Osteoblast (primary cell): Measurements from ENCODE around the gene COL13A1. TPM values are rescaled to one million over a fixed set of nuclear protein-coding genes. Genes with fewer than 3 reads are reported as not detected.
A peak's percentile ranks its signal among the peaks of the same experiment; 100 is the strongest.

Experiments
- DNase-seq: peaks from one replicate; pipeline ENCODE4 v3.0.0; 2011; ENCODE audit warnings: low spot score, mixed read lengths; ENCODE audit not compliant: insufficient read length; ENCODE audit errors: missing footprints
- H2AFZ ChIP-seq: 2 replicates; pipeline ENCODE4 v1.6.0; 2011; ENCODE audit warnings: mild to moderate bottlenecking, low read length
- H3K27ac ChIP-seq: 2 replicates; pipeline ENCODE4 v1.5.1; 2011; ENCODE audit warnings: mild to moderate bottlenecking, low read depth, low read length, moderate library complexity
- H3K27me3 ChIP-seq: 2 replicates; pipeline ENCODE4 v1.6.0; 2012; ENCODE audit warnings: mild to moderate bottlenecking, control low read depth, inconsistent platforms, low read length, moderate library complexity; ENCODE audit not compliant: insufficient read depth
- H3K36me3 ChIP-seq: 2 replicates; pipeline ENCODE4 v1.5.1; 2011; ENCODE audit warnings: mild to moderate bottlenecking, low read length, control low read depth, moderate library complexity; ENCODE audit not compliant: insufficient read depth
- H3K4me1 ChIP-seq: 2 replicates; pipeline ENCODE4 v1.5.1; 2011; ENCODE audit warnings: mild to moderate bottlenecking, low read length, control low read depth, moderate library complexity; ENCODE audit not compliant: insufficient read depth
- H3K4me2 ChIP-seq: 2 replicates; pipeline ENCODE4 v1.6.0; 2011; ENCODE audit warnings: mild to moderate bottlenecking, low read length; ENCODE audit not compliant: insufficient read depth
- H3K4me3 ChIP-seq: fragments of 200-600 bp; sonication (generic); 3 replicates; pipeline ENCODE4 v1.5.1; 2012; ENCODE audit warnings: mild to moderate bottlenecking, low read length, inconsistent platforms; ENCODE audit not compliant: insufficient read depth
- H3K79me2 ChIP-seq: 2 replicates; pipeline ENCODE4 v1.6.0; 2012; ENCODE audit warnings: mild to moderate bottlenecking, low read length, control low read depth, inconsistent platforms; ENCODE audit not compliant: insufficient read depth
- H3K9me3 ChIP-seq: 2 replicates; pipeline ENCODE4 v1.5.1; 2011; ENCODE audit warnings: low read depth, low read length, control low read depth
- H4K20me1 ChIP-seq: 2 replicates; pipeline ENCODE4 v1.6.0; 2012; ENCODE audit warnings: mild to moderate bottlenecking, low read length, control low read depth; ENCODE audit not compliant: insufficient read depth
- CTCF ChIP-seq: IDR thresholded peaks from 2 replicates; pipeline ENCODE4 v1.5.1; 2011; ENCODE audit warnings: mild to moderate bottlenecking, low read depth, low read length, moderate library complexity; ENCODE audit errors: extremely low read depth
- total RNA-seq: library from RNA; depleted of rRNA; stranded (reverse); fragments of >200 nt; gene quantifications from 2 replicates; pipeline ENCODE4 v1.2.3, GENCODE V29; 2012

Gene COL13A1
- total RNA-seq, 1 donor: 1.1 TPM

GRCh38 chr10:69761320-69761719, 40.4 kb upstream of the COL13A1 start:
- TF ChIP-seq CTCF: no peak
- Histone ChIP-seq H2AFZ (no peak overlapping the region), H3K4me1 (peaks cover 13% of the 10 kb centered on the region), H3K27me3 (peaks cover 5% of the 10 kb centered on the region), H3K79me2 (no peaks in the 10 kb centered on the region), H3K9me3 (no peaks in the 10 kb centered on the region), H4K20me1 (no peaks in the 10 kb centered on the region), H3K4me3 (no peak overlapping the region), H3K4me2 (no peak overlapping the region), H3K36me3 (no peaks in the 10 kb centered on the region), H3K27ac (no peak overlapping the region)
- peak; percentile 21 for DNase-seq

GRCh38 chr10:69766161-69766910, 35.4 kb upstream of the COL13A1 start:
- Histone ChIP-seq H2AFZ (no peak overlapping the region), H3K4me1 (peaks cover 11% of the 10 kb centered on the region), H3K36me3 (no peaks in the 10 kb centered on the region), H4K20me1 (no peaks in the 10 kb centered on the region), H3K4me2 (no peak overlapping the region), H3K79me2 (no peaks in the 10 kb centered on the region), H3K4me3 (no peak overlapping the region), H3K27me3 (peaks cover 12% of the 10 kb centered on the region), H3K27ac (no peak overlapping the region), H3K9me3 (no peaks in the 10 kb centered on the region)
- peak; percentile 27 for DNase-seq
- TF ChIP-seq CTCF: no peak

GRCh38 chr10:69767793-69768192, 33.9 kb upstream of the COL13A1 start:
- Histone ChIP-seq H3K9me3 (no peaks in the 10 kb centered on the region), H3K27me3 (peaks cover 16% of the 10 kb centered on the region), H2AFZ (no peak overlapping the region), H3K79me2 (no peaks in the 10 kb centered on the region), H3K4me3 (no peak overlapping the region), H3K4me1 (peaks cover 11% of the 10 kb centered on the region), H3K36me3 (no peaks in the 10 kb centered on the region), H3K27ac (no peak overlapping the region), H3K4me2 (no peak overlapping the region), H4K20me1 (no peaks in the 10 kb centered on the region)
- DNase-seq: no peak
- no peak for TF ChIP-seq CTCF

GRCh38 chr10:69768386-69768785, 33.3 kb upstream of the COL13A1 start:
- Histone ChIP-seq H3K79me2 (no peaks in the 10 kb centered on the region), H3K27me3 (peaks cover 16% of the 10 kb centered on the region), H3K36me3 (no peaks in the 10 kb centered on the region), H3K4me1 (peaks cover 11% of the 10 kb centered on the region), H2AFZ (no peak overlapping the region), H3K9me3 (no peaks in the 10 kb centered on the region), H3K4me3 (no peak overlapping the region), H3K27ac (no peak overlapping the region), H3K4me2 (no peak overlapping the region), H4K20me1 (no peaks in the 10 kb centered on the region)
- no peak for DNase-seq
- TF ChIP-seq CTCF: no peak
